NCI-H345 treated with DMSO at 0.1 percent for 48 hours (cell line): ENCODE data around the gene DPYD.
"Not testable (repeated sequence)": the region's sequence is repeated elsewhere in the genome, so short reads cannot be mapped to it uniquely, and the experiment has no call there.

Source experiments
- DNase-seq: peaks from one replicate; lab custom pipeline; 2025; ENCODE audit not compliant: unreplicated experiment; lab: John Stamatoyannopoulos, UW

DPYD gene

GRCh38 chr1:97378596-97378995, 542.2 kb downstream of the DPYD start:
- DNase-seq, result no peak

GRCh38 chr1:97377432-97378034, 543.3 kb downstream of the DPYD start:
- DNase-seq, result no peak

- no peak for DNase-seq
These were observed 547.8 kb downstream of the DPYD start for GRCh38 chr1:97373000-97373399.

- no peak for DNase-seq
These were observed 548.3 kb downstream of the DPYD start for GRCh38 chr1:97372531-97372930.

- DNase-seq, result no peak
These were observed 552.5 kb downstream of the DPYD start for GRCh38 chr1:97368296-97368695.

GRCh38 chr1:97366984-97367383, 553.9 kb downstream of the DPYD start:
- no peak for DNase-seq

- no peak for DNase-seq
These were observed 555.8 kb downstream of the DPYD start for GRCh38 chr1:97365026-97365425.

GRCh38 chr1:97364086-97364485, 556.7 kb downstream of the DPYD start:
- no peak for DNase-seq

GRCh38 chr1:97356309-97356708, 564.5 kb downstream of the DPYD start:
- no peak for DNase-seq

- no peak for DNase-seq
These were observed 567.9 kb downstream of the DPYD start for GRCh38 chr1:97352936-97353382.

- no peak for DNase-seq
These were observed 569.0 kb downstream of the DPYD start for GRCh38 chr1:97351846-97352245.

- no peak for DNase-seq
These were observed 570.2 kb downstream of the DPYD start for GRCh38 chr1:97350662-97351061.

GRCh38 chr1:97350241-97350640, 570.6 kb downstream of the DPYD start:
- DNase-seq, result no peak

- DNase-seq, result not testable (repeated sequence)
These were observed 571.0 kb downstream of the DPYD start for GRCh38 chr1:97349794-97350193.

- no peak for DNase-seq
These were observed 572.1 kb downstream of the DPYD start for GRCh38 chr1:97348599-97349265.

- DNase-seq, result no peak
These were observed 579.9 kb downstream of the DPYD start for GRCh38 chr1:97340951-97341350.

- DNase-seq, result no peak
These were observed 582.5 kb downstream of the DPYD start for GRCh38 chr1:97338347-97338746.

- no peak for DNase-seq
These were observed 583.4 kb downstream of the DPYD start for GRCh38 chr1:97337250-97338030.

- no peak for DNase-seq
These were observed 586.4 kb downstream of the DPYD start for GRCh38 chr1:97334454-97334853.

GRCh38 chr1:97332716-97333115, 588.1 kb downstream of the DPYD start:
- no peak for DNase-seq

GRCh38 chr1:97331165-97331564, 589.7 kb downstream of the DPYD start:
- DNase-seq, result no peak

GRCh38 chr1:97314685-97315084, 606.1 kb downstream of the DPYD start:
- no peak for DNase-seq
